BE2C (cell line): ENCODE measurements around the gene COL1A1. TPM values are rescaled to one million over a fixed set of nuclear protein-coding genes. Genes with fewer than 3 reads are reported as not detected.

Experiments used
- DNase-seq: peaks from one replicate; pipeline ENCODE4 v3.0.0-alpha.2; 2020
- H3K27me3 ChIP-seq: fragments of 250-450 bp; sonication (Bioruptor Pico); 2 replicates; pipeline ENCODE4 v1.5.1; 2020; ENCODE audit warnings: mild to moderate bottlenecking
- H3K36me3 ChIP-seq: fragments of 250-450 bp; sonication (Bioruptor Pico); 2 replicates; pipeline ENCODE4 v1.5.1; 2020; ENCODE audit warnings: mild to moderate bottlenecking
- H3K4me1 ChIP-seq: fragments of 250-450 bp; sonication (Bioruptor Pico); 2 replicates; pipeline ENCODE4 v1.5.1; 2020
- H3K4me3 ChIP-seq: 2 replicates; pipeline ENCODE4 v1.5.1; 2011; ENCODE audit warnings: low read depth, low read length
- H3K9me3 ChIP-seq: fragments of 250-450 bp; sonication (Bioruptor Pico); 2 replicates; pipeline ENCODE4 v1.5.1; 2020
- CTCF ChIP-seq: IDR thresholded peaks from 2 replicates; pipeline ENCODE4 v1.5.1; 2012; ENCODE audit warnings: mild to moderate bottlenecking, low read depth, low read length
- polyA plus RNA-seq: library from polyadenylated mRNA; unstranded; fragments of >200 nt; gene quantifications from one replicate; pipeline ENCODE4 v1.2.1, GENCODE V29; 2012; ENCODE audit warnings: low read depth, missing spikeins; ENCODE audit not compliant: insufficient read length, insufficient read depth

COL1A1 gene
- 0.80 TPM for polyA plus RNA-seq

- Histone ChIP-seq H3K4me1 (peaks cover 3% of the 10 kb centered on the region), H3K9me3 (no peaks in the 10 kb centered on the region), H3K4me3 (peak within 1 kb of the TSS; percentile 46), H3K27me3 (peaks cover 9% of the 10 kb centered on the region), H3K36me3 (no peaks in the 10 kb centered on the region)
- no peak for DNase-seq
- no peak for TF ChIP-seq CTCF
Measured at GRCh38 chr17:50201276-50201854, at the start of gene COL1A1. Gene COL1A1, minus strand, starts transcription at chr17:50201631. Its CDS starts 118 bp downstream, at chr17:50201513.

DNA sequence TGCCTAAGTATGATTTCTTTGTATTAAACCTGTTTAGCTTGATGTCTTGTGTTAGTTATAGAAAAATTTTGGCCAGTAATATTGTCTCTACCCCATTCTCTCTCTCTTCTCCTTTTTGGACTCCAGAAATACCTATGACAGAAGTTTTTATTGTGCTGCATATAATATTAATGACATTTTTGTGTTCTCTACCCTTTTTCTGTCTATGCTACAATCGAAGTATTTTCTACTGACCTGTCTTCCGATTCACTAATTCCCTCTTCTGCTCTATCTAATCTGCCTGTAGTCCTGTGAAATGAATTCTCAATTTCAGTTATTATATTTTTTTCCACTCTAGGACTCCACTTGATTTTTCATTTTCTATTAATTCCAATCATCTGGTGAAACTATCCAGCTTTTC lies 46.8 kb upstream of the COL1A1 start:
- Histone ChIP-seq H3K36me3 (no peaks in the 10 kb centered on the region), H3K4me3 (no peak overlapping the region), H3K27me3 (no peaks in the 10 kb centered on the region; the same call in 1 of the 2 replicates), H3K4me1 (no peaks in the 10 kb centered on the region), H3K9me3 (0 out of 2 replicates have a peak, but pooled peaks cover 5% of the 10 kb centered on the region)
- DNase-seq = no peak
- no peak for TF ChIP-seq CTCF

GRCh38 chr17:50244771-50245170 lies 43.3 kb upstream of the COL1A1 start:
- no peak for TF ChIP-seq CTCF
- H3K36me3 ChIP-seq = no peaks in the 10 kb centered on the region
- 0 out of 2 replicates have a peak, but pooled peaks cover 5% of the 10 kb centered on the region for H3K9me3 ChIP-seq
- no peaks in the 10 kb centered on the region for H3K4me1 ChIP-seq
- no peaks in the 10 kb centered on the region; the same call in 1 of the 2 replicates for H3K27me3 ChIP-seq
- no peak overlapping the region for H3K4me3 ChIP-seq
- DNase-seq = no peak

DNA sequence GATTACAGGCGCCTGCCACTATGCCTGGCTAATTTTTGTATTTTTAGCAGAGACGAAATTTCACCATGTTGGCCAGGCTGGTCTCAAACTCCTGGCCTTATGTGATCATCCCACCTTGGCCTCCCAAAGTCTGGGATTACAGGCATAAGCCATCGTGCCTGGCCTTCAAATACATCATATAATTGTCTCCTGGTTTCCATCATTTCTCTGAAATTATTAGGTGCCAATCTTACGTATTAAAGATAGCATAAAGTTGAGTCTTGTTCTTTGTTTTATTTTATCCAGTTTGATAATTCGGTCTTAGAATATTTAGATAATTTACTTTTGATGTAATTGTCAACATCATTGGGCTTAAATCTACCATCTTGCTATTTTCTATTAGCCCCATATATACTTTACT lies 40.0 kb upstream of the COL1A1 start:
- no peak for DNase-seq
- no peak overlapping the region for H3K4me3 ChIP-seq

DNA sequence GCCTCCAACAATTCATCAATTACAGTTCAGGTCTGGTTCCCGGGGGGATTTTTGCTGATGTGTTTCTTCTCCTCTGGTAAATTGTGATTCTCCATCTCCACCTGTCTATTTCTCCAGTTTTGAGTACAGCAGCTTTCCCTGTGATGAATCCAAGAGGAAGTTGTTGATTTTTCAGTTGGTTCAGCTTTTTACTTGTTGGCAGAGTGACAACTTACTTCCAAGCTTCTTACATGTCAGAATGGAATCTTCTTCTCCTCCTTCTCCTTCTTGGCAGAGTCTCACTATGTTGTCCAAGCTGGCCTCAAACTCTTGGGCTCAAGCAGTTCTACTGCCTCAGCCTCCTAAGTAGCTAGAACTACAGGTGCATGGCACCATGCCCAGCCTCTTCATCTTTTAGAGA lies 39.4 kb upstream of the COL1A1 start:
- DNase-seq = no peak
- no peak for TF ChIP-seq CTCF

More for the DNA sequence above, 40.0 kb upstream of the COL1A1 start:
- TF ChIP-seq CTCF = no peak
- Histone ChIP-seq H3K27me3 (peaks cover 6% of the 10 kb centered on the region; the same call in 1 of the 2 replicates), H3K4me1 (no peaks in the 10 kb centered on the region), H3K9me3 (no peaks in the 10 kb centered on the region), H3K36me3 (no peaks in the 10 kb centered on the region)

DNA sequence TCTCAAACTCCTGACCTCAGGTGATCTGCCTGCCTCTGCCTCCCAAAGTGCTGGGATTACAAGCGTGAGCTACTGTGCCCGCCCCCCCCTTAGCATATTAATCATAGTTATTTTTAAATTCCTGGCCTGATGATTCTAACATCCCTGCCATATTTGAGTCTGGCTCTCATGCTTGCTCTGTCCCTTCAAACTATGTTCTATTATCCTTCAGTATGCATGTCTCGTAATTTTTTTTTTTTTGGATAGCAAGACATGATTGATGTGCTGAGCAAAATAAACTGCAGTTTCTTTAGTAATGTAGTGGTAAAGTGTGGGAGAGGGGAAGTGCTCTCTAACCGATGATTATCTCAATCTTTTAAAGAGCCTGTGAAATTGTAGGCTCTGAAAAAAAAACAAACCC lies 38.5 kb upstream of the COL1A1 start:
- H3K4me3 ChIP-seq = no peak overlapping the region
- DNase-seq = no peak
- peaks cover 6% of the 10 kb centered on the region; the same call in 1 of the 2 replicates for H3K27me3 ChIP-seq
- TF ChIP-seq CTCF = no peak
- H3K9me3 ChIP-seq = no peaks in the 10 kb centered on the region
- no peaks in the 10 kb centered on the region for H3K4me1 ChIP-seq
- no peaks in the 10 kb centered on the region for H3K36me3 ChIP-seq

More for the DNA sequence above, 39.4 kb upstream of the COL1A1 start:
- no peaks in the 10 kb centered on the region for H3K4me1 ChIP-seq
- H3K4me3 ChIP-seq = no peak overlapping the region
- peaks cover 6% of the 10 kb centered on the region; the same call in 1 of the 2 replicates for H3K27me3 ChIP-seq
- no peaks in the 10 kb centered on the region for H3K9me3 ChIP-seq
- H3K36me3 ChIP-seq = no peaks in the 10 kb centered on the region
